ENCODE data around the gene EIF3D.
A peak's percentile ranks its signal among the peaks of the same experiment; 100 is the strongest.

The EIF3D gene

DNA sequence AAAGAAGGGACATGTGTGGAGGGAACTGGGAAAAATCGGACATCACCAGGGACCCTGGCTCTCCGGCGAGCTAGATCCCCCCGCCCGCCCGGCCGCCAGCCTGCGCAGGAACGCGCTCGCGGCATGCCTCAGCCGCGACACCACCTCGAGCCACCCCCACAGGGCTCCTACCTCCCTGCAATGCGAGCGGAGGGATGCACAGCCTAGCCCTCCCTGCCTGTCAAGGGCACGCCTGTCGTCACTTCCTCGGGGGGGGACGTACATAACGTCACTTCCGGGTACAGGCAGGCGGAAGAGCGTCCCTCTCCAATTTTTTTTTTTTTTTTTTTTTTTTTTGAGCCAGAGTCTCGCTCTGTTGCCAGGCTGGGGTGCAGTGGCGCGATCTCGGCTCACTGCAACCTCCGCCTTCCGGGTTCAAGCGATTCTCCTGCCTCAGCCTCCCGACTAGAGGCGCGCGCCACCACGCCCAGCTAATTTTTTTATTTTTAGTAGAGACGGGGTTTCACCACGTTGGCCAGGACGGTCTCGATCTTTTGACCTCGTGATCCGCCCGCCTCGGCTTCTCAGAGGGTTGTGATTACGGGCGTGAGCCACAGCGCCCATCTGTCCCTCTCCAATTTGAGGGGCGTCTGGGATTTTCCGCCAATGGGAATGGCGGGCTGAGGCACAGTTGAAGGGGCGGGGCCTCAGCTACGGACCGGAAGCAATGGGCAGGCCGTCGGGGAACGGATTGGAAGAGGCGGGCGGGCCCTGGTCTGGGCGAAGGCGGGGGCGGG lies 47.4 kb downstream of the EIF3D start, which contains the start of gene TXN2 (continued):
- TF ChIP-seq, protein P1, sequence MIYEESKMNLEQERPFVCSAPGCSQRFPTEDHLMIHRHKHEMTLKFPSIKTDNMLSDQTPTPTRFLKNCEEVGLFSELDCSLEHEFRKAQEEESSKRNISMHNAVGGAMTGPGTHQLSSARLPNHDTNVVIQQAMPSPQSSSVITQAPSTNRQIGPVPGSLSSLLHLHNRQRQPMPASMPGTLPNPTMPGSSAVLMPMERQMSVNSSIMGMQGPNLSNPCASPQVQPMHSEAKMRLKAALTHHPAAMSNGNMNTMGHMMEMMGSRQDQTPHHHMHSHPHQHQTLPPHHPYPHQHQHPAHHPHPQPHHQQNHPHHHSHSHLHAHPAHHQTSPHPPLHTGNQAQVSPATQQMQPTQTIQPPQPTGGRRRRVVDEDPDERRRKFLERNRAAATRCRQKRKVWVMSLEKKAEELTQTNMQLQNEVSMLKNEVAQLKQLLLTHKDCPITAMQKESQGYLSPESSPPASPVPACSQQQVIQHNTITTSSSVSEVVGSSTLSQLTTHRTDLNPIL (CRISPR knock-in tag; IDR thresholded peaks at IDR 0.05; ENCODE audit: low read depth), result no peak
- TF ChIP-seq, protein P2, sequence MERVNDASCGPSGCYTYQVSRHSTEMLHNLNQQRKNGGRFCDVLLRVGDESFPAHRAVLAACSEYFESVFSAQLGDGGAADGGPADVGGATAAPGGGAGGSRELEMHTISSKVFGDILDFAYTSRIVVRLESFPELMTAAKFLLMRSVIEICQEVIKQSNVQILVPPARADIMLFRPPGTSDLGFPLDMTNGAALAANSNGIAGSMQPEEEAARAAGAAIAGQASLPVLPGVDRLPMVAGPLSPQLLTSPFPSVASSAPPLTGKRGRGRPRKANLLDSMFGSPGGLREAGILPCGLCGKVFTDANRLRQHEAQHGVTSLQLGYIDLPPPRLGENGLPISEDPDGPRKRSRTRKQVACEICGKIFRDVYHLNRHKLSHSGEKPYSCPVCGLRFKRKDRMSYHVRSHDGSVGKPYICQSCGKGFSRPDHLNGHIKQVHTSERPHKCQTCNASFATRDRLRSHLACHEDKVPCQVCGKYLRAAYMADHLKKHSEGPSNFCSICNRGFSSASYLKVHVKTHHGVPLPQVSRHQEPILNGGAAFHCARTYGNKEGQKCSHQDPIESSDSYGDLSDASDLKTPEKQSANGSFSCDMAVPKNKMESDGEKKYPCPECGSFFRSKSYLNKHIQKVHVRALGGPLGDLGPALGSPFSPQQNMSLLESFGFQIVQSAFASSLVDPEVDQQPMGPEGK (CRISPR knock-in tag; IDR thresholded peaks at IDR 0.05; ENCODE audit: borderline replicate concordance), result peak; percentile 29; the same call in 1 of the 2 replicates
- no peak for TF ChIP-seq SNAI2 (CRISPR knock-in tag; IDR thresholded peaks at IDR 0.05)

GRCh38 chr22:36480941-36481392 lies 48.0 kb downstream of the EIF3D start:
- ATAC-seq, result peak; percentile 22; the same call in 2 of the 3 replicates
- no peak for TF ChIP-seq ZFP3 (CRISPR knock-in tag; IDR thresholded peaks at IDR 0.05)
- TF ChIP-seq ZNF70 (CRISPR knock-in tag; IDR thresholded peaks at IDR 0.05), result no peak
- no peak for TF ChIP-seq CSDC2 (CRISPR knock-in tag; IDR thresholded peaks at IDR 0.05)
- TF ChIP-seq, protein P2 (CRISPR knock-in tag; IDR thresholded peaks at IDR 0.05; ENCODE audit: borderline replicate concordance), result no peak
- no peak for TF ChIP-seq TOX (CRISPR knock-in tag; IDR thresholded peaks at IDR 0.05; ENCODE audit: borderline replicate concordance)
- TF ChIP-seq, protein P3, sequence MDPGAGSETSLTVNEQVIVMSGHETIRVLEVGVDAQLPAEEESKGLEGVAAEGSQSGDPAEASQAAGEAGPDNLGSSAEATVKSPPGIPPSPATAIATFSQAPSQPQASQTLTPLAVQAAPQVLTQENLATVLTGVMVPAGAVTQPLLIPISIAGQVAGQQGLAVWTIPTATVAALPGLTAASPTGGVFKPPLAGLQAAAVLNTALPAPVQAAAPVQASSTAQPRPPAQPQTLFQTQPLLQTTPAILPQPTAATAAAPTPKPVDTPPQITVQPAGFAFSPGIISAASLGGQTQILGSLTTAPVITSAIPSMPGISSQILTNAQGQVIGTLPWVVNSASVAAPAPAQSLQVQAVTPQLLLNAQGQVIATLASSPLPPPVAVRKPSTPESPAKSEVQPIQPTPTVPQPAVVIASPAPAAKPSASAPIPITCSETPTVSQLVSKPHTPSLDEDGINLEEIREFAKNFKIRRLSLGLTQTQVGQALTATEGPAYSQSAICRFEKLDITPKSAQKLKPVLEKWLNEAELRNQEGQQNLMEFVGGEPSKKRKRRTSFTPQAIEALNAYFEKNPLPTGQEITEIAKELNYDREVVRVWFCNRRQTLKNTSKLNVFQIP (CRISPR knock-in tag; IDR thresholded peaks at IDR 0.05; ENCODE audit: borderline replicate concordance, low read depth), result no peak
- TF ChIP-seq ZNF565 (CRISPR knock-in tag; conservative IDR thresholded peaks at IDR 0.05; ENCODE audit: low read depth), result no peak
- TF ChIP-seq, protein P4, sequence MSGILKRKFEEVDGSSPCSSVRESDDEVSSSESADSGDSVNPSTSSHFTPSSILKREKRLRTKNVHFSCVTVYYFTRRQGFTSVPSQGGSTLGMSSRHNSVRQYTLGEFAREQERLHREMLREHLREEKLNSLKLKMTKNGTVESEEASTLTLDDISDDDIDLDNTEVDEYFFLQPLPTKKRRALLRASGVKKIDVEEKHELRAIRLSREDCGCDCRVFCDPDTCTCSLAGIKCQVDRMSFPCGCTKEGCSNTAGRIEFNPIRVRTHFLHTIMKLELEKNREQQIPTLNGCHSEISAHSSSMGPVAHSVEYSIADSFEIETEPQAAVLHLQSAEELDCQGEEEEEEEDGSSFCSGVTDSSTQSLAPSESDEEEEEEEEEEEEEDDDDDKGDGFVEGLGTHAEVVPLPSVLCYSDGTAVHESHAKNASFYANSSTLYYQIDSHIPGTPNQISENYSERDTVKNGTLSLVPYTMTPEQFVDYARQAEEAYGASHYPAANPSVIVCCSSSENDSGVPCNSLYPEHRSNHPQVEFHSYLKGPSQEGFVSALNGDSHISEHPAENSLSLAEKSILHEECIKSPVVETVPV (CRISPR knock-in tag; IDR thresholded peaks at IDR 0.05), result no peak
- TF ChIP-seq TCF4 (CRISPR knock-in tag; IDR thresholded peaks at IDR 0.05; ENCODE audit: borderline replicate concordance), result no peak
- no peak for TF ChIP-seq ESRRG (CRISPR knock-in tag; IDR thresholded peaks at IDR 0.05)
- no peak for TF ChIP-seq RARB (CRISPR knock-in tag; IDR thresholded peaks at IDR 0.05)
- no peak for TF ChIP-seq BACH2 (CRISPR knock-in tag; IDR thresholded peaks at IDR 0.05; ENCODE audit: borderline replicate concordance)
- TF ChIP-seq ISL1 (CRISPR knock-in tag; IDR thresholded peaks at IDR 0.05), result no peak
- no peak for TF ChIP-seq ZC3H10 (CRISPR knock-in tag; IDR thresholded peaks at IDR 0.05)
- TF ChIP-seq SNAI2 (CRISPR knock-in tag; IDR thresholded peaks at IDR 0.05), result no peak
- no peak for TF ChIP-seq PPARA (CRISPR knock-in tag; IDR thresholded peaks at IDR 0.05; ENCODE audit: borderline replicate concordance)
- TF ChIP-seq ZFP30 (CRISPR knock-in tag; IDR thresholded peaks at IDR 0.05), result no peak
- TF ChIP-seq, protein P5, sequence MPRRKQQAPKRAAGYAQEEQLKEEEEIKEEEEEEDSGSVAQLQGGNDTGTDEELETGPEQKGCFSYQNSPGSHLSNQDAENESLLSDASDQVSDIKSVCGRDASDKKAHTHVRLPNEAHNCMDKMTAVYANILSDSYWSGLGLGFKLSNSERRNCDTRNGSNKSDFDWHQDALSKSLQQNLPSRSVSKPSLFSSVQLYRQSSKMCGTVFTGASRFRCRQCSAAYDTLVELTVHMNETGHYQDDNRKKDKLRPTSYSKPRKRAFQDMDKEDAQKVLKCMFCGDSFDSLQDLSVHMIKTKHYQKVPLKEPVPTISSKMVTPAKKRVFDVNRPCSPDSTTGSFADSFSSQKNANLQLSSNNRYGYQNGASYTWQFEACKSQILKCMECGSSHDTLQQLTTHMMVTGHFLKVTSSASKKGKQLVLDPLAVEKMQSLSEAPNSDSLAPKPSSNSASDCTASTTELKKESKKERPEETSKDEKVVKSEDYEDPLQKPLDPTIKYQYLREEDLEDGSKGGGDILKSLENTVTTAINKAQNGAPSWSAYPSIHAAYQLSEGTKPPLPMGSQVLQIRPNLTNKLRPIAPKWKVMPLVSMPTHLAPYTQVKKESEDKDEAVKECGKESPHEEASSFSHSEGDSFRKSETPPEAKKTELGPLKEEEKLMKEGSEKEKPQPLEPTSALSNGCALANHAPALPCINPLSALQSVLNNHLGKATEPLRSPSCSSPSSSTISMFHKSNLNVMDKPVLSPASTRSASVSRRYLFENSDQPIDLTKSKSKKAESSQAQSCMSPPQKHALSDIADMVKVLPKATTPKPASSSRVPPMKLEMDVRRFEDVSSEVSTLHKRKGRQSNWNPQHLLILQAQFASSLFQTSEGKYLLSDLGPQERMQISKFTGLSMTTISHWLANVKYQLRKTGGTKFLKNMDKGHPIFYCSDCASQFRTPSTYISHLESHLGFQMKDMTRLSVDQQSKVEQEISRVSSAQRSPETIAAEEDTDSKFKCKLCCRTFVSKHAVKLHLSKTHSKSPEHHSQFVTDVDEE (CRISPR knock-in tag; IDR thresholded peaks at IDR 0.05), result no peak
- no peak for TF ChIP-seq OSR1 (CRISPR knock-in tag; IDR thresholded peaks at IDR 0.05)
- no peak for TF ChIP-seq ARNTL (CRISPR knock-in tag; IDR thresholded peaks at IDR 0.05; ENCODE audit: borderline replicate concordance, low read depth)

All from SK-N-SH treated with all-trans-retinoic acid at 6 μM for 48 hours (cell line).